ENCODE data around the gene DOK5. TPM values are rescaled to one million over a fixed set of nuclear protein-coding genes. Genes with fewer than 3 reads are reported as not detected.
"Not testable (repeated sequence)": the region's sequence is repeated elsewhere in the genome, so short reads cannot be mapped to it uniquely, and the experiment has no call there.

DOK5 gene
- total RNA-seq (2014; rRNA removed; shearing (Covaris generic); ENCODE audit: low replicate concordance) = 1.9 and 3.3 TPM in 2 replicates

- DNase-seq = peak; percentile 67
Measured at GRCh38 chr20:54475334-54476168, at the start of gene DOK5. Gene DOK5 (plus strand): TSS chr20:54475593. CDS start chr20:54475947, 354 bp downstream.

GRCh38 chr20:54429364-54429763 lies 46.0 kb upstream of the DOK5 start:
- Histone ChIP-seq H3K4me3 (no peak overlapping the region), H3K27me3 (no peaks in the 10 kb centered on the region), H3K36me3 (no peaks in the 10 kb centered on the region), H3K9me3 (peaks cover 4% of the 10 kb centered on the region; the same call in 1 of the 2 replicates)
- no peak for DNase-seq

More at GRCh38 chr20:54475334-54476168, at the start of gene DOK5:
- Histone ChIP-seq H3K27me3 (no peaks in the 10 kb centered on the region), H3K9me3 (no peaks in the 10 kb centered on the region), H3K4me3 (peak within 1 kb of the TSS; percentile 60), H3K36me3 (no peaks in the 10 kb centered on the region)

- Histone ChIP-seq H3K9me3 (no peaks in the 10 kb centered on the region), H3K36me3 (no peaks in the 10 kb centered on the region), H3K4me3 (no peak overlapping the region), H3K27me3 (no peaks in the 10 kb centered on the region)
- peak; percentile 11 for DNase-seq
Measured at GRCh38 chr20:54431156-54431944, 44.0 kb upstream of the DOK5 start.

- DNase-seq = no peak
- H3K9me3 ChIP-seq = no peaks in the 10 kb centered on the region
- no peaks in the 10 kb centered on the region for H3K27me3 ChIP-seq
- no peak overlapping the region for H3K4me3 ChIP-seq
- no peaks in the 10 kb centered on the region for H3K36me3 ChIP-seq
Measured at GRCh38 chr20:54432966-54433365, 42.4 kb upstream of the DOK5 start.

GRCh38 chr20:54433636-54434035 lies 41.8 kb upstream of the DOK5 start:
- Histone ChIP-seq H3K27me3 (no peaks in the 10 kb centered on the region), H3K36me3 (no peaks in the 10 kb centered on the region), H3K4me3 (no peak overlapping the region), H3K9me3 (no peaks in the 10 kb centered on the region)
- DNase-seq = no peak

GRCh38 chr20:54434196-54434595 lies 41.2 kb upstream of the DOK5 start:
- Histone ChIP-seq H3K36me3 (no peaks in the 10 kb centered on the region), H3K4me3 (no peak overlapping the region), H3K9me3 (no peaks in the 10 kb centered on the region), H3K27me3 (no peaks in the 10 kb centered on the region)
- DNase-seq = no peak

GRCh38 chr20:54435015-54435414 lies 40.4 kb upstream of the DOK5 start:
- DNase-seq = no peak
- Histone ChIP-seq H3K36me3 (no peaks in the 10 kb centered on the region), H3K4me3 (no peak overlapping the region), H3K9me3 (no peaks in the 10 kb centered on the region), H3K27me3 (no peaks in the 10 kb centered on the region)

GRCh38 chr20:54436410-54436809 lies 39.0 kb upstream of the DOK5 start:
- not testable (repeated sequence) for H3K36me3 ChIP-seq, H3K27me3 ChIP-seq, H3K4me3 ChIP-seq, DNase-seq, H3K9me3 ChIP-seq

- no peaks in the 10 kb centered on the region for H3K36me3 ChIP-seq
- H3K27me3 ChIP-seq = no peaks in the 10 kb centered on the region
- no peaks in the 10 kb centered on the region for H3K9me3 ChIP-seq
- H3K4me3 ChIP-seq = no peak overlapping the region
- DNase-seq = no peak
Measured at GRCh38 chr20:54438166-54438565, 37.2 kb upstream of the DOK5 start.

- Histone ChIP-seq H3K9me3 (no peaks in the 10 kb centered on the region), H3K36me3 (no peaks in the 10 kb centered on the region), H3K27me3 (no peaks in the 10 kb centered on the region), H3K4me3 (no peak overlapping the region)
- DNase-seq = no peak
Measured at GRCh38 chr20:54450207-54450606, 25.2 kb upstream of the DOK5 start.

GRCh38 chr20:54451171-54451570 lies 24.2 kb upstream of the DOK5 start:
- Histone ChIP-seq H3K9me3 (no peaks in the 10 kb centered on the region), H3K27me3 (no peaks in the 10 kb centered on the region), H3K4me3 (no peak overlapping the region), H3K36me3 (no peaks in the 10 kb centered on the region)
- DNase-seq = no peak

GRCh38 chr20:54452277-54452676 lies 23.1 kb upstream of the DOK5 start:
- no peak for DNase-seq
- Histone ChIP-seq H3K9me3 (no peaks in the 10 kb centered on the region), H3K27me3 (no peaks in the 10 kb centered on the region), H3K36me3 (no peaks in the 10 kb centered on the region), H3K4me3 (no peak overlapping the region)

- no peak for DNase-seq
- H3K9me3 ChIP-seq = no peaks in the 10 kb centered on the region
- H3K36me3 ChIP-seq = no peaks in the 10 kb centered on the region
- no peaks in the 10 kb centered on the region for H3K27me3 ChIP-seq
- no peak overlapping the region for H3K4me3 ChIP-seq
Measured at GRCh38 chr20:54454982-54455381, 20.4 kb upstream of the DOK5 start.

- H3K36me3 ChIP-seq = no peaks in the 10 kb centered on the region
- no peaks in the 10 kb centered on the region for H3K27me3 ChIP-seq
- no peak overlapping the region for H3K4me3 ChIP-seq
- peaks cover 6% of the 10 kb centered on the region; the same call in 1 of the 2 replicates for H3K9me3 ChIP-seq
- DNase-seq = no peak
Measured at GRCh38 chr20:54456423-54456822, 19.0 kb upstream of the DOK5 start.

- Histone ChIP-seq H3K9me3 (peaks cover 6% of the 10 kb centered on the region; the same call in 1 of the 2 replicates), H3K4me3 (no peak overlapping the region), H3K27me3 (no peaks in the 10 kb centered on the region), H3K36me3 (no peaks in the 10 kb centered on the region)
- DNase-seq = no peak
Measured at GRCh38 chr20:54456961-54457360, 18.4 kb upstream of the DOK5 start.

- no peaks in the 10 kb centered on the region for H3K36me3 ChIP-seq
- no peak for DNase-seq
- no peaks in the 10 kb centered on the region for H3K27me3 ChIP-seq
- peaks cover 6% of the 10 kb centered on the region; the same call in 1 of the 2 replicates for H3K9me3 ChIP-seq
- H3K4me3 ChIP-seq = no peak overlapping the region
Measured at GRCh38 chr20:54458219-54458618, 17.2 kb upstream of the DOK5 start.

- DNase-seq = no peak
- no peaks in the 10 kb centered on the region for H3K27me3 ChIP-seq
- H3K4me3 ChIP-seq = no peak overlapping the region
- no peaks in the 10 kb centered on the region for H3K36me3 ChIP-seq
- peaks cover 6% of the 10 kb centered on the region; the same call in 1 of the 2 replicates for H3K9me3 ChIP-seq
Measured at GRCh38 chr20:54459279-54459678, 16.1 kb upstream of the DOK5 start.

All from MG63 (cell line).